PFSK-1 (cell line): ENCODE data around the gene ANKMY1.

Source experiments
- FOXP2 ChIP-seq: optimal IDR thresholded peaks from 2 replicates; pipeline ENCODE3; 2011; ENCODE audit warnings: borderline replicate concordance, control low read depth, inconsistent platforms; ENCODE audit not compliant: insufficient read depth; ENCODE audit errors: extremely low read length, extremely low read depth
- POLR2AphosphoS5 ChIP-seq: IDR thresholded peaks from 2 replicates; pipeline ENCODE4 v1.6.1; 2012; ENCODE audit warnings: low read depth, mild to moderate bottlenecking, control low read depth, low read length, moderate library complexity
- REST ChIP-seq, 2 experiments: IDR thresholded peaks; 2 replicates each; pipeline versions ENCODE4 v1.6.1 to v1.8.0; 2011 to 2012; ENCODE audit warnings: low read depth in 2 of 2, low read length in 2 of 2, control low read depth in 1 of 2, inconsistent platforms in 1 of 2, mild to moderate bottlenecking in 1 of 2, moderate library complexity in 1 of 2; ENCODE audit not compliant: insufficient read depth in 1 of 2
- SIN3A ChIP-seq: IDR thresholded peaks from 2 replicates; pipeline ENCODE4 v1.6.1; 2012; ENCODE audit warnings: mild to moderate bottlenecking, low read length, moderate library complexity, borderline replicate concordance; ENCODE audit not compliant: insufficient read depth
- TAF1 ChIP-seq: IDR thresholded peaks from 2 replicates; pipeline ENCODE4 v1.6.1; 2012; ENCODE audit warnings: low read length, control low read depth, borderline replicate concordance; ENCODE audit not compliant: insufficient read depth

GRCh38 chr2:240442891-240443715, 114.7 kb downstream of the ANKMY1 start:
- no peak for TF ChIP-seq POLR2AphosphoS5
- TF ChIP-seq REST (IDR thresholded peaks at IDR 0.05; ENCODE audit: insufficient read depth in 1 of 2, low read depth in 2 of 2, low read length in 2 of 2), result no peak
- TF ChIP-seq SIN3A, result no peak
- TF ChIP-seq FOXP2, result no peak
- TF ChIP-seq TAF1, result no peak
